Stimulated activated CD4-positive, alpha-beta T cell treated with anti-CD3 and anti-CD28 coated beads, Interleukin-2, amount 100 ng/mL, for 24 hours (primary cell): ENCODE measurements around the gene HERC2.
A peak's percentile ranks its signal among the peaks of the same experiment; 100 is the strongest.

Source experiments
- DNase-seq, 2 donors: peaks; one replicate each; pipeline ENCODE4 v3.0.0-alpha.2; 2020

HERC2 gene

GRCh38 chr15:28093752-28094535 lies 228.0 kb downstream of the HERC2 start:
- DNase-seq, result no peak

GRCh38 chr15:28091313-28091712 lies 230.7 kb downstream of the HERC2 start:
- DNase-seq, result no peak

- peak; percentile 54 to 59 for DNase-seq
These were observed 235.7 kb downstream of the HERC2 start for GRCh38 chr15:28086175-28086703.

GRCh38 chr15:28085489-28086174 lies 236.3 kb downstream of the HERC2 start:
- DNase-seq, result no peak

- no peak for DNase-seq
These were observed 237.4 kb downstream of the HERC2 start for GRCh38 chr15:28084547-28084946.

GRCh38 chr15:28082891-28083684 lies 238.9 kb downstream of the HERC2 start:
- no peak for DNase-seq

GRCh38 chr15:28081594-28081993 lies 240.4 kb downstream of the HERC2 start:
- no peak for DNase-seq

GRCh38 chr15:28080386-28080785 lies 241.6 kb downstream of the HERC2 start:
- no peak for DNase-seq

GRCh38 chr15:28079313-28079969 lies 242.5 kb downstream of the HERC2 start:
- no peak for DNase-seq

- no peak for DNase-seq
These were observed 243.7 kb downstream of the HERC2 start for GRCh38 chr15:28078191-28078719.

GRCh38 chr15:28075573-28075972 lies 246.4 kb downstream of the HERC2 start:
- DNase-seq, result no peak

GRCh38 chr15:28068930-28069329 lies 253.0 kb downstream of the HERC2 start:
- no peak for DNase-seq

GRCh38 chr15:28066231-28066630 lies 255.7 kb downstream of the HERC2 start:
- no peak for DNase-seq
